CD4-positive, alpha-beta T cell (primary cell): Measurements from ENCODE around the gene SLC25A26. TPM values are rescaled to one million over a fixed set of nuclear protein-coding genes. Genes with fewer than 3 reads are reported as not detected.
A peak's percentile ranks its signal among the peaks of the same experiment; 100 is the strongest.

Source experiments
- ATAC-seq: fragments of 200-7000 bp; cut with Tn5 transposase; one replicate; pipeline ENCODE4 v1.10.0; 2022; ENCODE audit warnings: mild to moderate bottlenecking; ENCODE audit not compliant: poor library complexity
- CTCF ChIA-PET: fragments of 350-600 bp; sonication (Branson Sonifier 250); formaldehyde crosslinking; loops from one replicate; lab custom pipeline; 2021; ENCODE audit warnings: antibody characterized with exemption, inconsistent platforms; lab: Charles Lee
- POLR2A ChIA-PET: fragments of 350-600 bp; sonication (Branson Sonifier 250); formaldehyde crosslinking; loops from one replicate; lab custom pipeline; 2021; ENCODE audit warnings: antibody characterized with exemption, inconsistent platforms; lab: Charles Lee
- DNase-seq, 14 experiments: peaks; one replicate each; pipeline ENCODE4 v3.0.0-alpha.2; 2013 to 2020; ENCODE audit warnings: mixed read lengths in 2 of 14
- H3K27ac ChIP-seq, 2 donors: one replicate each; pipeline versions ENCODE4 v1.5.1 to v1.7.0; 2013; ENCODE audit warnings: low read length in 2 of 2, low read depth in 1 of 2, mild to moderate bottlenecking in 1 of 2
- H3K27me3 ChIP-seq, 2 experiments: 1 replicate in 1 of 2; 2 replicates in 1 of 2; pipeline versions ENCODE4 v1.6.1 to v1.7.0; 2013; ENCODE audit warnings: low read length in 2 of 2, control low read depth in 1 of 2, mild to moderate bottlenecking in 1 of 2, moderate library complexity in 1 of 2; ENCODE audit not compliant: insufficient read depth in 2 of 2, control insufficient read depth in 1 of 2
- H3K36me3 ChIP-seq: one replicate; pipeline ENCODE4 v1.6.1; 2013; ENCODE audit warnings: low read length, control low read depth; ENCODE audit not compliant: insufficient read depth
- H3K4me1 ChIP-seq: one replicate; pipeline ENCODE4 v1.6.1; 2013; ENCODE audit warnings: low read length, control low read depth; ENCODE audit not compliant: insufficient read depth
- H3K4me3 ChIP-seq: one replicate; pipeline ENCODE4 v1.5.1; 2013; ENCODE audit warnings: mild to moderate bottlenecking, low read length, moderate library complexity
- H3K9me3 ChIP-seq, 2 experiments: 1 replicate in 1 of 2; 2 replicates in 1 of 2; pipeline versions ENCODE4 v1.6.1 to v1.7.0; 2013; ENCODE audit warnings: low read length in 2 of 2, mild to moderate bottlenecking in 2 of 2, control low read depth in 1 of 2, moderate library complexity in 1 of 2; ENCODE audit not compliant: control insufficient read depth in 1 of 2, insufficient read depth in 1 of 2
- H3K27ac Mint-ChIP-seq: one replicate; pipeline ENCODE4 v1.8.0; 2020; ENCODE audit warnings: mixed read lengths
- H3K27me3 Mint-ChIP-seq: one replicate; pipeline ENCODE4 v1.8.0; 2021; ENCODE audit warnings: mixed read lengths
- H3K36me3 Mint-ChIP-seq: one replicate; pipeline ENCODE4 v1.8.0; 2021; ENCODE audit warnings: low read depth, mixed read lengths
- H3K4me1 Mint-ChIP-seq: one replicate; pipeline ENCODE4 v1.8.0; 2021; ENCODE audit warnings: low read depth, mixed read lengths
- H3K4me3 Mint-ChIP-seq: one replicate; pipeline ENCODE4 v1.8.0; 2020; ENCODE audit warnings: mild to moderate bottlenecking, mixed read lengths
- H3K9me3 Mint-ChIP-seq: one replicate; pipeline ENCODE4 v1.8.0; 2020; ENCODE audit warnings: mixed read lengths
- intact Hi-C, 2 experiments: fragments of 100-400 bp; cut with DNase I in 1 of 2; cut with micrococcal nuclease in 1 of 2; formaldehyde crosslinking; loops; one replicate each; pipeline versions ENCODE4 v1.15.1 to v1.9.0; 2023 to 2025; cut with DNase I, micrococcal nuclease
- total RNA-seq, 174 experiments: library from RNA in 2 of 174; stranded (reverse) in 2 of 174; gene quantifications; one replicate each; pipeline ENCODE4 v1.2.3 and lab custom pipeline; 2021 to 2026
- TF ChIP-seq, protein P1 (sequence below): fragments of 200-600 bp; IDR thresholded peaks from one replicate; pipeline ENCODE4 v1.8.0; 2022; ENCODE audit warnings: antibody characterized with exemption, mild to moderate bottlenecking

Gene SLC25A26
- total RNA-seq, 2 experiments from 2014 or later = 26.9 to 30.2 TPM

GRCh38 chr3:66390013-66390412, 169.2 kb downstream of the SLC25A26 start:
- no peak overlapping the region for H3K27ac Mint-ChIP-seq
- DNase-seq = no peak
- Histone ChIP-seq H3K4me3 (no peak overlapping the region), H3K9me3 (no peaks in the 10 kb centered on the region), H3K27me3 (no peaks in the 10 kb centered on the region), H3K27ac (no peak overlapping the region), H3K36me3 (peaks cover 28% of the 10 kb centered on the region), H3K4me1 (peaks cover 37% of the 10 kb centered on the region)
- no peak overlapping the region for H3K4me3 Mint-ChIP-seq
- peaks cover 4% of the 10 kb centered on the region for H3K9me3 Mint-ChIP-seq
- H3K4me1 Mint-ChIP-seq = peaks cover 63% of the 10 kb centered on the region
- no peaks in the 10 kb centered on the region for H3K27me3 Mint-ChIP-seq
- H3K36me3 Mint-ChIP-seq = peaks cover 91% of the 10 kb centered on the region
- TF ChIP-seq, protein P1, sequence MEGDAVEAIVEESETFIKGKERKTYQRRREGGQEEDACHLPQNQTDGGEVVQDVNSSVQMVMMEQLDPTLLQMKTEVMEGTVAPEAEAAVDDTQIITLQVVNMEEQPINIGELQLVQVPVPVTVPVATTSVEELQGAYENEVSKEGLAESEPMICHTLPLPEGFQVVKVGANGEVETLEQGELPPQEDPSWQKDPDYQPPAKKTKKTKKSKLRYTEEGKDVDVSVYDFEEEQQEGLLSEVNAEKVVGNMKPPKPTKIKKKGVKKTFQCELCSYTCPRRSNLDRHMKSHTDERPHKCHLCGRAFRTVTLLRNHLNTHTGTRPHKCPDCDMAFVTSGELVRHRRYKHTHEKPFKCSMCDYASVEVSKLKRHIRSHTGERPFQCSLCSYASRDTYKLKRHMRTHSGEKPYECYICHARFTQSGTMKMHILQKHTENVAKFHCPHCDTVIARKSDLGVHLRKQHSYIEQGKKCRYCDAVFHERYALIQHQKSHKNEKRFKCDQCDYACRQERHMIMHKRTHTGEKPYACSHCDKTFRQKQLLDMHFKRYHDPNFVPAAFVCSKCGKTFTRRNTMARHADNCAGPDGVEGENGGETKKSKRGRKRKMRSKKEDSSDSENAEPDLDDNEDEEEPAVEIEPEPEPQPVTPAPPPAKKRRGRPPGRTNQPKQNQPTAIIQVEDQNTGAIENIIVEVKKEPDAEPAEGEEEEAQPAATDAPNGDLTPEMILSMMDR = no peak
- no peak for ATAC-seq
- intact Hi-C loops = no loop called here
- ChIA-PET POLR2A (no interaction called here), CTCF (no interaction called here)

- intact Hi-C loops = no loop called here
- H3K36me3 Mint-ChIP-seq = peaks cover 90% of the 10 kb centered on the region
- POLR2A ChIA-PET = interaction anchor here (1.1 kb wide), 1 partner anchor 15 kb away, joined by 5 read pairs; no protein-coding TSS in a partner anchor
Observed at GRCh38 chr3:66392512-66392911, 171.7 kb downstream of the SLC25A26 start.

GRCh38 chr3:66392966-66393332, 172.1 kb downstream of the SLC25A26 start:
- Histone ChIP-seq H3K36me3 (peaks cover 35% of the 10 kb centered on the region), H3K4me1 (peaks cover 31% of the 10 kb centered on the region), H3K27me3 (no peaks in the 10 kb centered on the region), H3K9me3 (no peaks in the 10 kb centered on the region), H3K4me3 (peak overlapping the region; percentile 58), H3K27ac (peak overlapping the region; percentile 51 to 74)
- ATAC-seq = no peak
- Mint-ChIP-seq H3K9me3 (peaks cover 4% of the 10 kb centered on the region), H3K27ac (peak overlapping the region; percentile 95), H3K4me1 (peaks cover 66% of the 10 kb centered on the region), H3K36me3 (peaks cover 93% of the 10 kb centered on the region), H3K27me3 (no peaks in the 10 kb centered on the region), H3K4me3 (no peak overlapping the region)
- intact Hi-C loops = no loop called here
- peak in 1 of 14 experiments; percentile 22 for DNase-seq
- ChIA-PET POLR2A (interaction anchor here (0.7 to 1.8 kb wide), 3 partner anchors 91 to 400 kb away, joined by 3 to 6 read pairs (median 3); no protein-coding TSS in a partner anchor), CTCF (interaction anchor here (0.8 to 2.9 kb wide), 2 partner anchors 15 to 116 kb away, joined by 3 to 11 read pairs; no protein-coding TSS in a partner anchor)
- TF ChIP-seq, protein P1 = no peak

More at GRCh38 chr3:66392512-66392911, 171.7 kb downstream of the SLC25A26 start:
- H3K36me3 ChIP-seq = peaks cover 31% of the 10 kb centered on the region
- Mint-ChIP-seq H3K4me3 (peak overlapping the region; percentile 31), H3K27ac (peak overlapping the region; percentile 95), H3K4me1 (peaks cover 66% of the 10 kb centered on the region), H3K9me3 (peaks cover 4% of the 10 kb centered on the region), H3K27me3 (no peaks in the 10 kb centered on the region)
- no peak for ATAC-seq
- H3K27me3 ChIP-seq = no peaks in the 10 kb centered on the region
- CTCF ChIA-PET = no interaction called here
- TF ChIP-seq, protein P1 = no peak
- H3K4me3 ChIP-seq = peak overlapping the region; percentile 58
- H3K27ac ChIP-seq = peak overlapping the region; percentile 51 to 74
- peak in 1 of 14 experiments; percentile 17 for DNase-seq
- peaks cover 31% of the 10 kb centered on the region for H3K4me1 ChIP-seq
- H3K9me3 ChIP-seq = no peaks in the 10 kb centered on the region
